ENCODE results near the gene G6PC2.
"Not testable (repeated sequence)": the region's sequence is repeated elsewhere in the genome, so short reads cannot be mapped to it uniquely, and the experiment has no call there.

The G6PC2 gene

GRCh38 chr2:168901003-168901402 is at the start of gene G6PC2:
Gene G6PC2, plus strand, starts transcription at chr2:168901291. Its CDS starts 41 bp downstream, at chr2:168901332.
- no peak for DNase-seq

- no peak for DNase-seq
Observed at GRCh38 chr2:168851674-168852320, 49.3 kb upstream of the G6PC2 start.

- no peak for DNase-seq
Observed at GRCh38 chr2:168852481-168852880, 48.6 kb upstream of the G6PC2 start.

GRCh38 chr2:168853471-168853870 is 47.6 kb upstream of the G6PC2 start:
- DNase-seq, result no peak

GRCh38 chr2:168854651-168855050 is 46.4 kb upstream of the G6PC2 start:
- no peak for DNase-seq

GRCh38 chr2:168855601-168856000 is 45.5 kb upstream of the G6PC2 start:
- DNase-seq, result no peak

GRCh38 chr2:168858146-168858545 is 42.9 kb upstream of the G6PC2 start:
- DNase-seq, result no peak

GRCh38 chr2:168867164-168867563 is 33.9 kb upstream of the G6PC2 start:
- DNase-seq, result not testable (repeated sequence)

- not testable (repeated sequence) for DNase-seq
Observed at GRCh38 chr2:168870369-168870768, 30.7 kb upstream of the G6PC2 start.

- not testable (repeated sequence) for DNase-seq
Observed at GRCh38 chr2:168870824-168871223, 30.3 kb upstream of the G6PC2 start.

GRCh38 chr2:168874368-168875054 is 26.6 kb upstream of the G6PC2 start:
- DNase-seq, result no peak

- DNase-seq, result not testable (repeated sequence)
Observed at GRCh38 chr2:168882163-168882562, 18.9 kb upstream of the G6PC2 start.

GRCh38 chr2:168884975-168885374 is 16.1 kb upstream of the G6PC2 start:
- DNase-seq, result no peak

- DNase-seq, result no peak
Observed at GRCh38 chr2:168889635-168890005, 11.5 kb upstream of the G6PC2 start.

- peak; percentile 92 for DNase-seq
Observed at GRCh38 chr2:168890006-168890782, 10.9 kb upstream of the G6PC2 start, which contains the start of gene SPC25. Gene SPC25, minus strand, starts transcription at chr2:168890430. Its CDS starts 911 bp downstream, at chr2:168889519.

GRCh38 chr2:168892327-168892726 is 8.8 kb upstream of the G6PC2 start:
- DNase-seq, result no peak

GRCh38 chr2:168894101-168894500 is 7.0 kb upstream of the G6PC2 start:
- DNase-seq, result no peak

- no peak for DNase-seq
Observed at GRCh38 chr2:168894720-168895119, 6.4 kb upstream of the G6PC2 start.

- no peak for DNase-seq
Observed at GRCh38 chr2:168895771-168896170, 5.3 kb upstream of the G6PC2 start.

GRCh38 chr2:168896783-168897182 is 4.3 kb upstream of the G6PC2 start:
- DNase-seq, result no peak

GRCh38 chr2:168897449-168897848 is 3.6 kb upstream of the G6PC2 start:
- DNase-seq, result no peak

GRCh38 chr2:168903888-168904287 is 2.8 kb downstream of the G6PC2 start:
- no peak for DNase-seq

GRCh38 chr2:168904358-168904757 is 3.3 kb downstream of the G6PC2 start:
- DNase-seq, result no peak

Measured in midbrain (tissue), 1 donor.